HG02884 (cell line): Measurements from ENCODE around the gene GRID2.

Experiments
- ATAC-seq: cut with Tn5 transposase; IDR thresholded peaks from one replicate; pipeline ENCODE4 v1.9.1; 2021; ENCODE audit warnings: mild to moderate bottlenecking, moderate library complexity; ENCODE audit not compliant: unreplicated experiment

The GRID2 gene

GRCh38 chr4:93775551-93775950, 1471.8 kb downstream of the GRID2 start:
- ATAC-seq, result no peak

- ATAC-seq, result no peak
These were observed 1472.8 kb downstream of the GRID2 start for GRCh38 chr4:93776386-93777080.

GRCh38 chr4:93777081-93777460, 1473.3 kb downstream of the GRID2 start:
- ATAC-seq, result no peak

GRCh38 chr4:93779228-93779627, 1475.5 kb downstream of the GRID2 start:
- no peak for ATAC-seq

GRCh38 chr4:93780080-93780479, 1476.3 kb downstream of the GRID2 start:
- no peak for ATAC-seq

- no peak for ATAC-seq
These were observed 1477.4 kb downstream of the GRID2 start for GRCh38 chr4:93781198-93781597.

GRCh38 chr4:93786149-93786548, 1482.4 kb downstream of the GRID2 start:
- no peak for ATAC-seq

- no peak for ATAC-seq
These were observed 1484.9 kb downstream of the GRID2 start for GRCh38 chr4:93788712-93789111.

- ATAC-seq, result peak; percentile 83
These were observed 1487.9 kb downstream of the GRID2 start for GRCh38 chr4:93791570-93792195.

- ATAC-seq, result no peak
These were observed 1498.3 kb downstream of the GRID2 start for GRCh38 chr4:93802045-93802444.

- no peak for ATAC-seq
These were observed 1506.0 kb downstream of the GRID2 start for GRCh38 chr4:93809773-93810172.

- no peak for ATAC-seq
These were observed 1506.7 kb downstream of the GRID2 start for GRCh38 chr4:93810340-93810992.

- no peak for ATAC-seq
These were observed 1509.3 kb downstream of the GRID2 start for GRCh38 chr4:93813092-93813491.

GRCh38 chr4:93814141-93814540, 1510.4 kb downstream of the GRID2 start:
- ATAC-seq, result no peak

- no peak for ATAC-seq
These were observed 1511.0 kb downstream of the GRID2 start for GRCh38 chr4:93814722-93815121.
